Measurements from ENCODE around the gene ASTN2. TPM values are rescaled to one million over a fixed set of nuclear protein-coding genes. Genes with fewer than 3 reads are reported as not detected.

The ASTN2 gene
- total and polyA plus RNA-seq, 9 of the 15 experiments (the other 6 are each of a cell fraction or from before 2014, with no cell fraction given): 0.56 to 3.5 (median 1.9) TPM

GRCh38 chr9:116987721-116988485, 427.0 kb downstream of the ASTN2 start (continued):
- TF ChIP-seq CHAMP1 (IDR thresholded peaks at IDR 0.05) (no peak), MCM2 (IDR thresholded peaks at IDR 0.05; ENCODE audit: low read depth) (no peak)

GRCh38 chr9:116986015-116986414, 428.8 kb downstream of the ASTN2 start:
- H3K36me3 ChIP-seq (ENCODE audit: control insufficient read depth, insufficient read depth, low read length): no peaks in the 10 kb centered on the region
- WGBS (ENCODE audit: insufficient coverage, low coverage, missing lambda C conversion rate): 0% methylated on average over 7 of the region's 7 CpGs
- no peaks in the 10 kb centered on the region for H3K4me1 ChIP-seq (replicated peaks in 1 of 2; ENCODE audit: control insufficient read depth in 2 of 2, insufficient read depth in 2 of 2, low read length in 2 of 2)
- CTCF ChIA-PET (ENCODE audit: low intra/inter-chr PET ratio): no interaction called here
- no peaks in the 10 kb centered on the region for H4K20me1 ChIP-seq (replicated peaks; ENCODE audit: control insufficient read depth, insufficient read depth, low read length)
- in situ Hi-C loops (cut with MboI) (no loop called here), intact Hi-C loops (cut with micrococcal nuclease) (no loop called here)
- FAIRE-seq (no peak), ATAC-seq (no peak), DNase-seq (ENCODE audit: extremely low read depth in 1 of 4, low spot score in 3 of 4) (no peak)
- H3K4me3 ChIP-seq: no peak overlapping the region
- H3K9me3 ChIP-seq (replicated peaks; ENCODE audit: control insufficient read depth, insufficient read depth, low read depth, low read length): no peaks in the 10 kb centered on the region
- H3K27me3 ChIP-seq (ENCODE audit: control insufficient read depth in 2 of 2, insufficient read depth in 2 of 2, low read length in 2 of 2): no peaks in the 10 kb centered on the region
- BruUV-seq (replicated peaks): no TSS peak
- TF ChIP-seq ETV5 (CRISPR knock-in tag; IDR thresholded peaks at IDR 0.05; ENCODE audit: low read depth): no peak
- TF ChIP-seq POLR2B (IDR thresholded peaks at IDR 0.05; ENCODE audit: low read depth, partially characterized antibody): no peak
- TF ChIP-seq NFIC (IDR thresholded peaks at IDR 0.05): no peak
- TF ChIP-seq ESRRA (IDR thresholded peaks at IDR 0.05; ENCODE audit: borderline replicate concordance, low read depth): no peak
- no peak for TF ChIP-seq CXXC5 (CRISPR knock-in tag; IDR thresholded peaks at IDR 0.05)
- no peak for TF ChIP-seq TEAD1 (CRISPR knock-in tag; IDR thresholded peaks at IDR 0.05)
- no peak for TF ChIP-seq MYC (IDR thresholded peaks at IDR 0.05; ENCODE audit: low read depth, low read length)
- TF ChIP-seq MYC (CRISPR knock-in tag; IDR thresholded peaks at IDR 0.05; ENCODE audit: borderline replicate concordance, low read depth): no peak
- no peak for TF ChIP-seq TAF1 (IDR thresholded peaks at IDR 0.05; ENCODE audit: control insufficient read depth, extremely low read depth, insufficient read depth, low read length, severe bottlenecking)
- no peak for TF ChIP-seq FIP1L1 (IDR thresholded peaks at IDR 0.05; ENCODE audit: low read depth, low read length, poor library complexity, severe bottlenecking)
- TF ChIP-seq SNRNP70 (optimal IDR thresholded peaks at IDR 0.05; ENCODE audit: low read depth, low read length): no peak
- no peak overlapping the region for H3K27ac ChIP-seq (ENCODE audit: extremely low read depth, low read depth, low read length)
- H3K79me2 ChIP-seq (ENCODE audit: control insufficient read depth, insufficient read depth, low read length): no peaks in the 10 kb centered on the region
- H2AFZ ChIP-seq (ENCODE audit: low read depth, low read length): no peak overlapping the region
- H3K9me1 ChIP-seq (ENCODE audit: control insufficient read depth, insufficient read depth, low read length): no peaks in the 10 kb centered on the region
- POLR2A ChIA-PET: no interaction called here
- H3K4me2 ChIP-seq (ENCODE audit: insufficient read depth, low read length): no peak overlapping the region
- H3K9ac ChIP-seq (ENCODE audit: insufficient read depth in 1 of 2, low read depth in 2 of 2, low read length in 2 of 2): no peak overlapping the region

Measured in K562 (cell line).